Activated naive CD4-positive, alpha-beta T cell treated with anti-CD3 and anti-CD28 coated beads, Interleukin-2, amount 50 U/mL, for 16 hours (primary cell): Measurements from ENCODE around the gene CNGA2.

Experiments
- DNase-seq: peaks from one replicate; pipeline ENCODE4 v3.0.0-alpha.2; 2020

Gene CNGA2

GRCh38 chrX:151712253-151712652, 22.3 kb upstream of the CNGA2 start:
- DNase-seq, result no peak

GRCh38 chrX:151713849-151714248, 20.7 kb upstream of the CNGA2 start:
- no peak for DNase-seq

- DNase-seq, result no peak
These were observed 20.2 kb upstream of the CNGA2 start for GRCh38 chrX:151714362-151714761.

GRCh38 chrX:151715752-151716151, 18.8 kb upstream of the CNGA2 start, which contains the start of gene FATE1:
FATE1 (plus strand) TSS chrX:151716035; CDS start chrX:151716120, 85 bp downstream.
- DNase-seq, result no peak

- DNase-seq, result no peak
These were observed 12.2 kb upstream of the CNGA2 start for GRCh38 chrX:151722241-151722846.

GRCh38 chrX:151723156-151723760, 11.3 kb upstream of the CNGA2 start:
- no peak for DNase-seq

GRCh38 chrX:151724563-151725337, 9.8 kb upstream of the CNGA2 start:
- DNase-seq, result no peak

- no peak for DNase-seq
These were observed 9.3 kb upstream of the CNGA2 start for GRCh38 chrX:151725338-151725614.

GRCh38 chrX:151726751-151727150, 7.8 kb upstream of the CNGA2 start:
- no peak for DNase-seq

- no peak for DNase-seq
These were observed 7.2 kb upstream of the CNGA2 start for GRCh38 chrX:151727346-151727745.

- no peak for DNase-seq
These were observed 5.4 kb upstream of the CNGA2 start for GRCh38 chrX:151729056-151729725.

GRCh38 chrX:151735219-151735618, 673 bp downstream of the CNGA2 start:
- no peak for DNase-seq

GRCh38 chrX:151736685-151737084, 2.1 kb downstream of the CNGA2 start:
- no peak for DNase-seq

- no peak for DNase-seq
These were observed 2.9 kb downstream of the CNGA2 start for GRCh38 chrX:151737494-151737893.

GRCh38 chrX:151738751-151739150, 4.2 kb downstream of the CNGA2 start:
- no peak for DNase-seq

- DNase-seq, result no peak
These were observed 7.1 kb downstream of the CNGA2 start for GRCh38 chrX:151741606-151742005.

- DNase-seq, result no peak
These were observed 7.8 kb downstream of the CNGA2 start for GRCh38 chrX:151742311-151742710.

- DNase-seq, result no peak
These were observed 9.3 kb downstream of the CNGA2 start for GRCh38 chrX:151743651-151744470.

GRCh38 chrX:151745651-151746050, 11.1 kb downstream of the CNGA2 start:
- no peak for DNase-seq

- DNase-seq, result no peak
These were observed 12.0 kb downstream of the CNGA2 start for GRCh38 chrX:151746502-151746901.

- no peak for DNase-seq
These were observed 16.0 kb downstream of the CNGA2 start for GRCh38 chrX:151750511-151750910.

- no peak for DNase-seq
These were observed 18.3 kb downstream of the CNGA2 start for GRCh38 chrX:151752847-151753246.
